Breast epithelium (tissue), 3 donors: ENCODE measurements around the gene SYCP1.

Source experiments
- CTCF ChIP-seq, 3 donors: fragments of 450-650 bp; IDR thresholded peaks; one replicate each; pipeline ENCODE4 v1.5.1; 2016 to 2017; ENCODE audit warnings: antibody characterized with exemption in 3 of 3, mild to moderate bottlenecking in 3 of 3, moderate library complexity in 3 of 3
- POLR2A ChIP-seq: fragments of 450-650 bp; IDR thresholded peaks from one replicate; pipeline ENCODE4 v1.6.1; 2016; ENCODE audit warnings: antibody characterized with exemption, mild to moderate bottlenecking, moderate library complexity

- TF ChIP-seq CTCF (IDR thresholded peaks at IDR 0.05): no peak
- no peak for TF ChIP-seq POLR2A
Measured at GRCh38 chr1:114902343-114902742, 47.7 kb downstream of the SYCP1 start.
